ENCODE data around the gene GPI. TPM values are rescaled to one million over a fixed set of nuclear protein-coding genes. Genes with fewer than 3 reads are reported as not detected.
"Not testable (repeated sequence)": the region's sequence is repeated elsewhere in the genome, so short reads cannot be mapped to it uniquely, and the experiment has no call there.

The GPI gene
- total RNA-seq: 449 and 454 TPM in 2 replicates

DNA sequence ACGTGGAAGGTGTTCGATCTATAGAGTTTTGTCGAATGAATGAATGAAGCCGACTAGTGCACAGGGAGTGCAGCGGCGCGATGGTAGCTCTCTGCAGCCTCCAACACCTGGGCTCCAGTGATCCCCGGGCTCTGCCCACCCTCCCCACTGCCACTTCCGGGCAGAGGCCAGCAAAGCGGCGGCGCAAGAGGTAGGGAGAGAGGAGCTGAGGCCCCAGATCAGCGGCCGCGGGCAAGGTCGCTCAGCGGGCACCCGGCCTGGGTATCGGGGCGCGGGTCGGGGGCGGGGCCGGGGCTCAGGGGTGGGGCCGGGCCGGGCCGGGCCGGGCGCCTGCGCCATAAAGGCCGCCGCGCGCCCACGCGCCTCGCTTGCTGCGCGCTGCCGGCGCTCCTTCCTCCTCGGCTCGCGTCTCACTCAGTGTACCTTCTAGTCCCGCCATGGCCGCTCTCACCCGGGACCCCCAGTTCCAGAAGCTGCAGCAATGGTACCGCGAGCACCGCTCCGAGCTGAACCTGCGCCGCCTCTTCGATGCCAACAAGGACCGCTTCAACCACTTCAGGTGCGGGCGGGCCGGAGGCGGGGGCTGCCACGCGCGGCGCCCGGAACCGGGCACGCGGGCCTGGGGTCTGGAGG lies at the start of gene GPI:
GPI (plus strand) TSS at position 367 of the 633 bp plus-strand sequence; CDS start at position 438, 71 bp downstream.
- intact Hi-C loops (cut with micrococcal nuclease): loop anchor here (1.0 to 2.0 kb wide), 3 partner anchors 14 to 63 kb away; partner anchors contain the start of genes PDCD2L and UBA2

DNA sequence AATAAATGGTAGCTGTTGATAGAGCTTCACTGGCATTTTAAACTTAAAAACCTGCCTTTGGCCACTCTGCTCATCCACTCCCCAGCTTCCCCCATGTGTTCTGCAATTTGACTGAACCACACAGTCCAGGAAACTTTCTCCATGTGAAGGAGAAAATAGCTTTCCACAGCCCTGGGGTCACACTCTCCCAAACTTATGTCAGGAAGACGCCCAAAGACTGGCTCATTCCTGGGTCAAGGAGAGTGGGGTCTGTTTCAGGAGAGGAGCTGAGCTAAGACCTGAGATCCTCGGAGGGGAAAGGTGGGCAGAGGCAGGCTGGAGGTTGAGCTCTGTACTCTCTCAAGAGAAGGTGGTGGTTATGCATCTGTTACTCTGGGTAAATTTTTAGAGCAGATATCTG lies 48.7 kb upstream of the GPI start:
- intact Hi-C loops (cut with micrococcal nuclease): no loop called here

DNA sequence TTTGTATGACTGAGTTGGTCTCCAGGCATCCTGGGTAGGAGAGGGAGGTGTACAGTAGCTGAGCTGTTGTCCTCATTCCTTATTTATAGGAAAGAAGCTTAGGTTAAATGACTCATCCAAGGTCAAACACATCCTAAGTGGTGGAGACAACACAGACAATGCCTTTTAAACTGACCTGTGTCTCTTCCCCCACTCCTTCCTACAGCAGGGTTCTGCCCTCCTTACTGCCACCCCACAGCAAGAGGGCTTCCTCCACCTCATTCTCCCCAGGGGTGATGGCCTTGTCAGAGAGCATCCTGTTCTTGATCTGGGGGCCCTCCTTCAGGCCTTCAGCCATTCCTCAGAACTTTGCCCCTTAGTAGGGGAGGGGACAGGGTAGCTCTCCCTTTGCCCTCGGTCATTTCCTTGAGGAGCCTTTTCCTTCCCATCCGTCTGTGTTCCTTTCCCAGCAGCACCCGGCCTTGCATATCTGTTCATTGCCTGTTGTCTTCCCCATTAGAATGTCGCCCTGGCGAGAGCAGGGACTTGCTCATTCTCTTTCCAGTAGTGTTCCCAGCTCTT lies 48.2 kb upstream of the GPI start:
- intact Hi-C loops (cut with micrococcal nuclease): no loop called here

DNA sequence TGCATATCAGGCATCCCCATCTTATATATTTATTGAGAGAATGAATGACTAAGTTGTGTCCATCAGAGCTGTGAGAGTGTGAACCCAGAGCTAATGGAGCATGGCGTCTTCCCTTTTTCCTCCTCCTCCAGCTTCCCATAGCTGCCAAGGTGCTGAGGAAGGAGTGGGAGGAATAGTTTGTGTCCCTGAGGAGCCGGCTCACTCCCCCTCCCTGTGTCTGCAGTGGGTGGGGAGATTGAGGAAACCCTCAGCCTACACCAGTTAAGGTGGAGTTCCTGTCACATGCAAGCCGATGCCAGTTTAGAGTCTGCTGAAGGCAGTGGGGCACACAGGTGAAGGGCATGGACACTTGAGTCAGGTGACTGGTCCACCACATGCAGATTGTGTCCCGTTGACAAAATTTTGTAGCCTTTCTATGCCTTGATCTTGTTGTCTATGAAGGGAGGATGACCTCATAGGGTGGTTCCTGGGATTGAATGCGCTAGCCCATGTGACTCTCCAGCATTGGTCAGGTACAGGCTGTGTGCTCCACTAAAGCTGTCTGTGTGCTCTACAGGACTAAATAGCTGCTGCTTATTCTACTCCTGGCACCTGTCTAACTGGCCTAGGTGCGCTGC lies 47.6 kb upstream of the GPI start:
- intact Hi-C loops (cut with micrococcal nuclease): no loop called here

DNA sequence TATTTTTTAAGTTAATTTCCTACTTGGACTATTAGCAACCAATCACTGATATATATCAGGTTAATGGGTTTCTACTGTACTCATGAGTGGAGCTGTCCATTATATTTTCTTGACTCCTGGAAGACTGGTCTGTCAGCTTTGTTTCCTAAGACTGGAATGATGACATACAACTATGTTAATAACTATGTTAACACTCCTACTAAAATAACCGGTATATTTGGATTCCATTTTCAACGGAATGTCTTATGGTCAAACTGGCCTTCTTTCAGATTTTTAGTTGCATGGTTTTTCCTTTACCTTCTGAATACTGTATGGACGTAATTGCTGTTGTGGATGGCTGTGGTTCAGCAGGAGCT lies 45.8 kb upstream of the GPI start:
- intact Hi-C loops (cut with micrococcal nuclease): no loop called here

DNA sequence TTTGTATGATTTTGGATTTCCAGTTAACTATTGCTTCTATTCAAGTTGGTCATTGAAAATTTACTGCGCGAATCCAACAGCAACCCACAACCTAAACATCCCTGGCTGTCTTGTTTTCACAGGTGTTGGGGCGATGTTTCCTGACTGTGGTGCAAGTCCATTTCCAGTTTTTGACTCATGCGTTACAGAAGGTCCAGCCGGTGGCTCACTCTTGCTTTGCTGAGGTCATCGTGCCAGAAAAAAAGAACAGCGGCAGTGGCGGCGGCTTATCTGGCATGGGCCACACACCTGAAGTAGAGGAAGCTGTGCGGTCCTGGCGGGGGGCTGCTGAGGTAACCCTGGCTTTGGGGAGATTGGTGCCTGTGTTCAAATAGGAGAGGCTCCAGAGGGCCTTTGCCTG lies 45.2 kb upstream of the GPI start:
- intact Hi-C loops (cut with micrococcal nuclease): no loop called here

DNA sequence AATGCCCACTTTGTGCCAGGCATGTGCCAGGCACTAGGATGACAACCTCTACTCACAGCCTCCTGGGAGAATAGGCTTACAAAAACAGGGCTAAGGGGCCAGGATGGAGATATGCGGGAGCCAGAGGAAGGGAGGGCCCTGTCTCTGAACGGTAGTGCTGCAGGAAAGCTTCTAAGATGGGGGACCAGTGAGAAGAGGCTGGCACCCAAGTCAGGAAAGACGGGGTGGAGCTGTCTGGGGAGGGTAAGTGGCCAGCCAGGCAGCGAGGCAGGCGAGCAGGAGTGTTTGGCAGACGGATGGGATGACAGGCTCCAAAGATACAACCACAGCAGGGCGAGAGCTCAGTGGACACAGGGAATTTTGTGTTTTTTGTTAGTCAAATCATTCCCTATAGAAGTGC lies 44.7 kb upstream of the GPI start:
- intact Hi-C loops (cut with micrococcal nuclease): no loop called here

DNA sequence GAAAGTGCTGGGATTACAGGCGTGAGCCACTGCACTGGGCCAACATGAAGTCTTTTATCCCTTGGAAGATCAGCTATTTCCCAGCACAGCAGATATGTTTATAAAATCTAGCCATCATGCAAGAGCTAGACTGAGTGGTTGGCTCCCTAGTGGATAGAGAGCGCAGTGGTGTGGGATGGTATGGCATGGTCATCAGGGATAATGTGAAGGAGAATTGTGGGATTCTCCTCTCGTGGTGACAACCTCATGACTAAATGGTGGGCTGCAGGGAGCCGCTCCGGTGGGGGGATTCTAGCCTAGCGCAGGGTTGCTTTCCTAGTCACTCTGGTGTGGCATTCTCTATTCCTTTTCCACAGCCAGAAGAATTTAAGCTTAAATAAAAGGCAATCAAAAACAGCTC lies 43.3 kb upstream of the GPI start:
- intact Hi-C loops (cut with micrococcal nuclease): no loop called here

DNA sequence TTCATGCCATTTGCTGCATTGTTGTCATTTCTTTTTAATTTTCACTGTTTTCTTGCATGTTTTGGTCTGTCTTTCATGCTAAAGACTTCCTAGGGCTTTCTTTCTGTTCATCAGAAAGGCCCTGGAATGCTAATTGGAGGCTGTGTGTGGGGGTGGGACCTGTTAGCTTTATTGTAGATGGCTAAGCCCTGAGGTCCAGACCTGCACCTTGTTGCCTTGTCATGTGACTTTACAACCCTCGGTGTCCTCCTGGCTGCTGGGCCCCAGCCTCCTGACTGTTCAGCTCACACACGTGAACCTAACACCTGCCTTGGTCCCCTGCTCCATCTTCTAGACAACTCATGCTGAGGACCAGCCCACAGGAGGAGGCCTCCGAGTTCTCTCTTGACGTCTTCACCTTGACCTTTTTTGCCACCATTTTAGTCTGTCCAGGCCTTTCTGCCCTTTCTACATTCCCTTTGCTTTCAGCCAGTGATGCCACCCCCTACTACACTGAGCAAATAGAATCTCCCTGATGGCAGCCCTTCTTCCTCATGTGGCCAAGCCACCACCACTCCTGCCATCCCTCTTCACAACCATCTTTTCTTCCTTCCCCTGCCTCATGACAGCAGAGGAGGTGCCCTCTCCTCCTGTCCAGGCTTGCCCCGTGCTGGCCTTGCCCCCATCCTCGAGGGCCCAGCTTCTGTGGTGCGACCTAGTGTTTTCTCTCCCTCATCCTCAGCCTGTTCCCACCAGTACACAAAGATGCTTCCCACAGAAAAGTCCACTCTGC lies 41.4 kb upstream of the GPI start:
- intact Hi-C loops (cut with micrococcal nuclease): no loop called here

DNA sequence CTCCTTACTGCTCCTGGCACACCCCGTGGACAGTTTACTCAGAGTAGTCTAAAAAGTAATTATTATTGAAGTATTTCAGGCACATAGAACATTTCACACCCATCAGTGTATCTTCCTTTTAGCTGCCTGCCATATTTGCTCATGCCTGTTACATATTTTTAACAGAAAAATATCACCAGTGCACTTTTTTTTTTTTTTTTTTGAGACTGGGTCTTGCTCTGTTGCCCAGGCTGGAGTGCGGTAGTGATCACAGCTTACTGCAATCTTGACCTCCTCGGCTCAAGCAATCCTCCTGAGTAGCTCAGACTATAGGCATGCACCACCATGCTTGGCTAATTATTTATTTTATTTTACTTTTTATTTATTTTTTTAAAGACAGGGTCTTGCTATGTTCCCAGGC lies 40.7 kb upstream of the GPI start:
- intact Hi-C loops (cut with micrococcal nuclease): no loop called here

DNA sequence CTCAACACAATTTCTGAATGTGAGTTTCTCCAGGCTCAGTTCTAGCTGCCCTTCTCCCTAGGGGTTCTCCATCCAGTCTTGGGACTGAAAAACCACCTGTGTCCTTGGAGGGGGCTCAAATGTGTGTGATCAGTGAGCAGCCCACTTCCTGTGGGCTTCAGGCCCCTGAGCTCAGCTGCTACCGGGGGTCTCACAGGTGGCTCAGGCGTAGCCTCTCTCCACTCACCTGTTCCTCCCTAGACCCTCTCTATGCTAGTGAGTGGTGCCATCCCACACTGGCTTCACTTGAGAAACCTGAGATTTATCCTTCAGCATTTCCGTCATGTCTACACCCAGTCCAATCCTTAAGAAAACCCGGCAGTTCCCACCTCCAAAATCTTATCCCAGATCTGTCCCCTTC lies 39.8 kb upstream of the GPI start:
- intact Hi-C loops (cut with micrococcal nuclease): no loop called here

DNA sequence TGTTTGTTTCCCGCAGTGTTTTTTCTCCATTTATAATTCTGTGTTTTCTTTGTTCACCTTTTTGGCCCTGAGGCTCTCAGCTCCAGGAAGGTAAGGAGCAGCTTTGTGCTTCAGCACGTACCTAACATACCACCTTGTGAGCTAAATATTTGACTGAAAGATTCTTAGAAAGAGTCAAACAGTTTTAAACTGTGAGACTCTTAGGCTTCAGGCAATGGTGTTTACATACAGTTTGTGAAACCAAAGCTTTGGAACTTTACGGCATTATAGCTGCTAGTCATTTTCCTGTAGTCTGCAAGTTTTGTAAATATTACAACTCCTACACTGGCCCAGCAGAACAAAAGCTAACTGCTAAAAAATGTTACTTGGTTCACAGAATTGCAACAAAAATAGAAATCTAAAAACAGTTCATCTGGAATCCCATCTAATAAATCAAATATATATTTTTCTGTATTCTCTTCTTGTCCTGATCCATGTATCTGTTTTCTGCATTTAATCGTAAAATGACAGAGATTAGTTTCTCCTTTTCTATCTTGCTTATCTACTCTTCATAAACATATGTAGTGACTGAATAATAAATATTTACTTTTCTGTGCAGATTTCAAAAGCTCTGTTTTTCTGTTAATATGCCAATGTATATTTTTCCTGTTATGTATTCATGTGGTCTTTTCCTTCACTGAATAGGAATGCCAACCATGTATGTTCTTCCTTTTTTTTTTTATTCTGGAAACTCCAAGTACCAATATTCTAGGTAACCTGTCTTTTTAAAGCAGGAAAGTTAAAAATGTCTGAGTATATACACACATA lies 38.8 kb upstream of the GPI start:
- intact Hi-C loops (cut with micrococcal nuclease): no loop called here

DNA sequence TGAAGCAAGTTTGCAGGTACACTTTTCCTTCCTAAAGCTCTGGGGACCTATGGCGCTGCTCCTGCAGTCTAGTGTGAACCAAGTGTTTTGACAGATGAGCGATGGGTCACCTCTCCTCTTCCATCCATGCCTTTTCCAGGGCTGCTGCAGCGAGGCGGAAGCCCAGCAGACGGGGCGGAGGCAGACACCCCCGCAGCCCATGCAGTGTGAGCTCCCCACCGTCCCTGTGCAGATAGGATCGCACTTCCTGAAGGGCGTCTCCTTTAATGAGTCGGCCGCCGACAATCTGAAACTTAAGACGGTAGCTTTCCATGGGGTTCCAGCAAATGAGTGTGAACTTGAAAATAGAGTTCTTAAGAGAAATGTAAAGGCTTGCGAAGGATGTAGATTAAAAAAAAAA lies 37.1 kb upstream of the GPI start:
- intact Hi-C loops (cut with micrococcal nuclease): no loop called here

DNA sequence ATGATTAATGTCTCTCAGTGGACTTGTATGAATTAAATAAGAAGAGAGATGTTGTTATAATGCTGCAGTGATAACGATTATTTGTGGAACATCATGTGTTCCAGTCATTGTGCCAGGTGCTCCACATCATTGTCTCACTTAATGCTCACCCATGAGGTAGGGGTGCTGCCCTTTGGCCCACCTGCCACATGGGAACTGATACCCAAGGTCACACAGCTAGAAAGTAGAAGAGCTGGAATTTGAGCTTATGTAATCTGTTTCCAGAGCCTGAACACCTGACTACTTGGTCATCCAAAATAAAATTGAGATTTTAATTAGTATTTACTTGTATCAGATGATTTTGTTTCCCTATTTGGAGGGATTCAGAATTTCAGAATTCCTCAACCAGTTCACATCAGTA lies 36.0 kb upstream of the GPI start:
- intact Hi-C loops (cut with micrococcal nuclease): no loop called here

DNA sequence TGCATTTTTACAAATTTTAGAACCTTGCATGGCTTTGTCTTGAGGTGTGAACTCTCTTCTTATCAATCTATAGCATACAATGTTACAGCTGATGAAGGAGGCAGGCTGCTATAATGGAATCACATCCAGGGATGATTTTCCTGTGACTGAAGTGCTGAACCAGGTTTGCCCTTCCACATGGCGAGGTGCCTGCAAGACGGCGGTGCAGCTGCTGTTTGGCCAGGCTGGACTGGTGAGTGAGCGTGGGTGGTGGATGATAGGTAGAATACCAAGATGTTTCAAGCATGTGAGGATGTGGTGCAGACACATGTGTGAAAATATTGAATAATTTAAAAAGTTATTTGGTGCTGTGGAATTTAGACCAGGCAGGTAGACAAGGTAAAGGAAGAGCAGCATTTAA lies 34.9 kb upstream of the GPI start:
- intact Hi-C loops (cut with micrococcal nuclease): no loop called here

DNA sequence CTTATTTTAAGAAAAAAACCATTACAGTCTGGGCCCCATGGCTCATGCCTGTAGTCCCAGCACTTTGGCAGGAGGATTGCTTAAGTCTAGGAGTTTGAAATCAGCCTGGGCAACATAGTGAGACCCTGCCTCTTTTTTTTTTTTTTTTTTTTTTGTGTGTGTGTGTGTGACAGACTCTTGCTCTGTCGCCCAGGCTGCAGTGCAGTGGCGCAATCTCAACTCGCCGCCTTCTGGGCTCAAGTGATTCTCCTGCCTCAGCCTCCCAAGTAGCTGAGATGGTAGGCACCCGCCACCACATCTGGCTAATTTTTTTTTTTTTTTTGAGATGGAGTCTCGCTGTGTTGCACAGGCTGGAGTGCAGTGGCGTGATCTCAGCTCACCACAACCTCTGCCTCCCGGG lies 34.4 kb upstream of the GPI start:
- intact Hi-C loops (cut with micrococcal nuclease): not testable (repeated sequence)

DNA sequence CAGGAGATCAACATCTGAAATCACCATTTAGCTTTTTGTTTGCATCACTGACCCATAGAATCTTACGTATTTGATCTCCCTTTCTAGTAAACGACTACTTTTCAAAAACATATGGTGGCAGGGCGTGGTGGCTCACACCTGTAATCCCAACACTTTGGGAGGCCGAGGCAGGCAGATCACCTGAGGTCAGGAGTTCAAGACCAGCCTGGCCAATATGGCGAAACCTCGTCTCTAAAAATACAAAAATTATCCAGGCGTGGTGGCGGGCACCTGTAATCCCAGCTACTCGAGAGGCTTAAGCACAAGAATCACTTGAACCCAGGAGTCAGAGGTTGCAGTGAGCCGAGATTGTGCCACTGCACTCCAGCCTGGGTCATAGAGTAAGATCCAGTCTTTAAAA lies 33.4 kb upstream of the GPI start:
- intact Hi-C loops (cut with micrococcal nuclease): not testable (repeated sequence)

DNA sequence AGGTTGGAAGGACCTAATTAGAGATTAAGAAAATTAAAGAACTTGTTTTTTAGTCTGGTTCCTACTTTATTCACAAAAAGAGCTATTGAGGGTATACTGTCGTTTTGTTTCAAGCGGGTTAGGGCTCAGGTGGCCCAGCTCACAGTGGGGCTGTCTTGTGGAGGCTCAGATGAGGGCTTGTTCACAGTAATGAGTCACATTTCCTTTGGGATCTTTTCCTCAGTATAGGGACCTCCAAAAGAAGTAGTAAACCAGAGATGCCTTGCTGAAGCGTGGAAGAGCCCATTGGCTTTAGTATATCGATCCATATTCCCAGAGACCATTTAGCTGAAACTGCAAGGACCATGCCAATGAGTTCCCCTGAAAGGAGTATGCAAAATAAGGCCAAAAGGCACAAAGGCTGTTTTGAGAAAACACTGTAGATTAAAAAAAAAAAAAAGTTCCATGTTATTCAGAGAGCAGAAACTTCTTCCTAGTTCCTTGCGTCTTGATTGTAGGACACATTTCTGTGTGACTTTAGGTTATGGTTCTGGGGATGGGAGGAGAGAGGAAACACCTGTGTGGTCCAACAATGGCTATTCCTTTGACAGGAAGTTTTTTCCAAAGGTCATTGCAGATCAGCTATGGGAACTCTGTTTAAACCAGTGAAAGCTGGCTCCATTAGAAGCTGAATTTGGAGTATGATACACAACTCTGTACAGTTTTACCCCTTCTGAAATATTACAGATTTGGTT lies 32.8 kb upstream of the GPI start:
- intact Hi-C loops (cut with micrococcal nuclease): no loop called here

DNA sequence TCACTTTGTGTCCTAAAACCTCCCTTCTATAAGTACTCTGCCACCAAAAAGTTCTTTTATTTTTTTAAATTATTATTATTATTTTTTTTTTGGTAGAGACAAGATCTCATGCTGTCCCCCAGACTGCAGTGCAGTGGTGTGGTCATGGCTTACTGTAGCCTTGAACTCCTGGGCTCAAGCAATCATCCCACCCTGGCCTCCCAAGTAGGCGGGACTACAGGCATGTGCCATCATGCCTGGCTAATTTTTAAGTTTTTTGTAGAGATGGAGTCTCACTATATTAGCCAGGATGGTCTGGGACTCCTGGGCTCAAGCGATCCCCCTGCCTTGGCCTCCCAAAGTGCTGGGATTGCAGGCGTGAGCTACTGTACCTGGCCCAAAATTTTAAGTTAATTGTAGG lies 29.1 kb upstream of the GPI start:
- intact Hi-C loops (cut with micrococcal nuclease): loop anchor here (1.0 to 2.0 kb wide), 6 partner anchors 14 to 163 kb away; partner anchors contain the start of genes GARRE1 and LSM14A

DNA sequence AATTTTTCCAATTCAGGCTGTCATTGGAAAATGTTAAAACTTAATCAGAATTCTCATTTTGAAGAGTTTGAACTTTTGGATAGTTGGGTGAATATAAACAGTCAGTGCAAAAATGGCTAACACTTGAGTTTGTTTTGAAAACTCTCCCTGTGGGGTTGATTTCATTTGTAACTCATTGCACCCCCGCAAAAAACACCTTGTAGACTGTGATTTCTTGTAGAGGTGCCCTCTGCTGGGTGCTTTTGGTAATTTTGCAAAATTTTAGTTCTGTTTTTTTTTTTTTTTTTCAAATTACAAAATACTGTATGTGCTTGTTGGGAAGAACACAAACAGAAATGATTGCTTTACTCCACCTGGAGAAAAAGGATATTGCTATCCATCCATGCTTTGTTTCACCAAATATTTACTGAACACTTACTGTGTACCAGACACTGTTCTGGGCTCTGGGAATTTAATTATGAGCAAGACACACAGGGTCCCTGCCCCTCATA lies 28.2 kb upstream of the GPI start:
- intact Hi-C loops (cut with micrococcal nuclease): loop anchor here (1.0 to 2.0 kb wide), 8 partner anchors 13 to 164 kb away; partner anchors contain the start of genes GARRE1, LSM14A and UBA2
